Hepatocyte (in vitro differentiated cells): ENCODE results near the gene OR51E1. TPM values are rescaled to one million over a fixed set of nuclear protein-coding genes. Genes with fewer than 3 reads are reported as not detected.

ENCODE experiments used
- DNase-seq: peaks from one replicate; pipeline ENCODE4 v3.0.0-alpha.2; 2016; ENCODE audit warnings: low spot score
- H2AFZ ChIP-seq: fragments of 200-600 bp; sonication (generic); 2 replicates; pipeline ENCODE4 v1.6.0; 2016; ENCODE audit warnings: antibody characterized with exemption, mild to moderate bottlenecking
- H3K27ac ChIP-seq: fragments of 200-600 bp; sonication (generic); 2 replicates; pipeline ENCODE4 v1.5.1; 2016; ENCODE audit warnings: mild to moderate bottlenecking
- H3K27me3 ChIP-seq: fragments of 200-600 bp; sonication (generic); 2 replicates; pipeline ENCODE4 v1.6.1; 2016
- H3K36me3 ChIP-seq: fragments of 200-600 bp; sonication (generic); replicated peaks from 2 replicates; pipeline ENCODE4 v1.5.1; 2016; ENCODE audit warnings: low read depth; ENCODE audit not compliant: insufficient read depth
- H3K4me1 ChIP-seq: fragments of 200-600 bp; sonication (generic); 2 replicates; pipeline ENCODE4 v1.5.1; 2016; ENCODE audit warnings: mild to moderate bottlenecking, moderate library complexity; ENCODE audit not compliant: insufficient read depth
- H3K4me2 ChIP-seq: fragments of 200-600 bp; sonication (generic); 2 replicates; pipeline ENCODE4 v1.6.0; 2016
- H3K4me3 ChIP-seq: fragments of 200-600 bp; sonication (generic); 2 replicates; pipeline ENCODE4 v1.5.1; 2016; ENCODE audit warnings: mild to moderate bottlenecking
- H3K79me2 ChIP-seq: fragments of 200-600 bp; sonication (generic); 2 replicates; pipeline ENCODE4 v1.6.0; 2017; ENCODE audit warnings: mild to moderate bottlenecking
- H3K9me2 ChIP-seq: fragments of 200-600 bp; sonication (generic); replicated peaks from 2 replicates; pipeline ENCODE4 v1.6.0; 2017; ENCODE audit warnings: mild to moderate bottlenecking; ENCODE audit not compliant: insufficient read depth
- H3K9me3 ChIP-seq: fragments of 200-600 bp; sonication (generic); 2 replicates; pipeline ENCODE4 v1.5.1; 2016; ENCODE audit warnings: low read depth, mild to moderate bottlenecking
- H4K20me1 ChIP-seq: fragments of 200-600 bp; sonication (generic); 2 replicates; pipeline ENCODE4 v1.6.0; 2016; ENCODE audit warnings: mild to moderate bottlenecking; ENCODE audit not compliant: insufficient read depth, poor library complexity, severe bottlenecking
- CTCF ChIP-seq: fragments of 200-600 bp; sonication (generic); IDR thresholded peaks from 2 replicates; pipeline ENCODE4 v1.5.1; 2016; ENCODE audit warnings: antibody characterized with exemption, mild to moderate bottlenecking; ENCODE audit not compliant: poor library complexity
- EZH2 ChIP-seq: fragments of 200-600 bp; sonication (generic); IDR thresholded peaks from 2 replicates; pipeline ENCODE4 v1.6.1; 2016; ENCODE audit warnings: antibody characterized with exemption, mild to moderate bottlenecking, borderline replicate concordance
- EZH2phosphoT487 ChIP-seq: fragments of 200-600 bp; sonication (generic); IDR thresholded peaks from one replicate; pipeline ENCODE4 v1.6.1; 2018; ENCODE audit warnings: antibody characterized with exemption, mild to moderate bottlenecking, low read depth, moderate library complexity; ENCODE audit not compliant: unreplicated experiment, severe bottlenecking
- WGBS: methylation state at CpG from one replicate; pipeline ENCODE4 v1.1.6; 2016; ENCODE audit warnings: low lambda C conversion rate; ENCODE audit errors: missing lambda C conversion rate; 5-methylcytosine and 5-hydroxymethylcytosine counted together
- polyA plus RNA-seq: library from polyadenylated mRNA; unstranded; fragments of >200 nt; fragmentation: Nextera tagmentation; extraction: Ambion mirVana; gene quantifications from 2 replicates; pipeline ENCODE4 v1.2.1, GENCODE V29; 2016
- total RNA-seq: library from RNA; depleted of rRNA; stranded (reverse); fragments of >200 nt; gene quantifications from 2 replicates; pipeline ENCODE4 v1.2.3, GENCODE V29; 2014

The OR51E1 gene
- total and polyA plus RNA-seq, 2 experiments from 2014 or later, result 0.92 to 1.3 TPM

DNA sequence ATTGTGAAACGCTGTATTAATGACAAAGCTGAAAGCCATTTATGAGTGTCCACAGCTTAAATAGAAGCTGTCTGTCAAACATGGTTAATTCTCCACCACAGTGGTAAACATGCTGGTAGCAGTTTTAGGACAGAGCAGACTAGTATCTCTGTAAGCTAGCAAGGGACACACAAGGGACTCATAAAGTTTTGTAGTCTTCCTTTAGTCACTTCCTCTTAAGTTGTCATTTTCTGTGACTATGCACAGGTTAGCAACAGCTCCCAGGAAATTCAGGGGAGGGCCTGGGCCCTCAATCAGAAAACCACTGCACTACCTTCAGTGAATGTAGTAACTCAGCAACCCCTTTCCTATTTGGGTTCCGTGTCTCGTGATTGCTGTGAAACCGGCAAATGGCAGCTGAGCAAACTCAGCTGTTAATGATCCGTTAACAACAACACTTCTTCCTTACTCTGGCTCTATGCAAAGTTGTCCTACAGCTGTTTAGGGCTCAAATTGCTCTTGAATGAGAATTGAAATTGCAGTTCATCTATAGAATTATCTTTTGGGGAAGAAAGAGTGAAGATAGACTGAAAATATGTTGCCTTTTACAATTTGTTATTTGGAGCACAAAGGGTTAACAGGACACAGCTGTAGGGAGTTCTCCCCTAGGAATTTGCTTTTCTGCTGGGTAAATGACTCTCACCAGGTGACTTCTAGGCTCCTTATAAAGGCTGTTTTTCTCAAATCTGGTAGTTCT lies 60.4 kb downstream of the OR51E1 start, which contains the start of gene MMP26:
Gene MMP26, plus strand, starts transcription at position 731 of the 736 bp plus-strand sequence.
- Histone ChIP-seq H2AFZ (peak within 1 kb of the TSS; percentile 14), H3K36me3 (no peaks in the 10 kb centered on the region), H3K79me2 (no peaks in the 10 kb centered on the region), H3K9me2 (no peaks in the 10 kb centered on the region), H4K20me1 (no peaks in the 10 kb centered on the region), H3K9me3 (no peaks in the 10 kb centered on the region), H3K4me3 (no peak within 1 kb of the TSS), H3K27ac (no peak within 1 kb of the TSS), H3K4me2 (peak within 1 kb of the TSS; percentile 37), H3K27me3 (no peaks in the 10 kb centered on the region), H3K4me1 (no peaks in the 10 kb centered on the region)
- no peak for DNase-seq
- no peak for TF ChIP-seq CTCF
- TF ChIP-seq EZH2, result no peak
- no peak for TF ChIP-seq EZH2phosphoT487
- 10% methylated on average over 5 of the region's 5 CpGs for WGBS

DNA sequence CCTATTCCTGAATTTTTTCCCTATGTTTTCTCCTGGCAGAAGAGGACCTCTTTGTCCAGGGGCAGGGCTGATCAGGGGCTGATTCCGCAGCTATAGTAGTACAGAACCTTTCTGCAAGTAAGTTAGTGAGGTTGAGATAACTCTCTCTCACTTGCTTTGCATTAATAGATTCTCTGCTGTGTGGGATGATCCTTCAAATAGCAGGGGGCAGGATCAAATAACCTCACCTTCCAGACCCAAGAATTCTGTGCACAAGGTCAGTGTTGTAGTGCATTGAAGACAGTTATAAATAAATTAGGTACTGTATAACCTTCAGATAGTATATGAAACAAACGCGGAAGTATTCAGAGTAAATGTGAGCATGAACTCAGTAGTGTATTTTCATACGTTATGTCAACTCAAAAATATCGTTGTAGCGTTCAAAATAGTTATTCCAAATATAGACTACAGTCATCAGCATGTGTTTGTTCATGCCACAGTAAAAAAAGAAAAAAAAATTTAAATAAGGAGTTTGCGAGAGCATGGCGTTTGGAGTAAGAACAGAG lies 61.1 kb downstream of the OR51E1 start:
- no peaks in the 10 kb centered on the region for H3K79me2 ChIP-seq
- no peaks in the 10 kb centered on the region for H3K9me3 ChIP-seq
- no peak for TF ChIP-seq EZH2phosphoT487
- TF ChIP-seq EZH2, result no peak
- TF ChIP-seq CTCF, result no peak
- peak overlapping the region; percentile 14 for H2AFZ ChIP-seq
- H3K36me3 ChIP-seq, result no peaks in the 10 kb centered on the region
- DNase-seq, result no peak
- 73% methylated on average over 8 of the region's 8 CpGs for whole genome bisulfite sequencing
- no peaks in the 10 kb centered on the region for H3K4me1 ChIP-seq
- no peak overlapping the region for H3K4me2 ChIP-seq
- no peak overlapping the region for H3K27ac ChIP-seq
- H3K27me3 ChIP-seq, result no peaks in the 10 kb centered on the region
- H3K4me3 ChIP-seq, result no peak overlapping the region
- no peaks in the 10 kb centered on the region for H4K20me1 ChIP-seq
- no peaks in the 10 kb centered on the region for H3K9me2 ChIP-seq

Other genes with a start within 250 kb of the OR51E1 start
- gene OR52K2, start 194.7 kb upstream of the OR51E1 start, total RNA-seq, result not detected in 2 replicates
- not detected in 2 replicates for gene OR52K2, start 194.7 kb upstream of the OR51E1 start, polyA plus RNA-seq
- gene OR52K1, start 161.3 kb upstream of the OR51E1 start, total RNA-seq, result 0.04 and 0.07 TPM in 2 replicates
- not detected in 2 replicates for gene OR52K1, start 161.3 kb upstream of the OR51E1 start, polyA plus RNA-seq
- gene OR52M1, start 98.8 kb upstream of the OR51E1 start, total RNA-seq, result 0.27 TPM in 1 of 2 replicates, not detected in the other
- not detected in 2 replicates for gene OR52M1, start 98.8 kb upstream of the OR51E1 start, polyA plus RNA-seq
- not detected in 2 replicates for gene OR52I2, start 62.2 kb upstream of the OR51E1 start, total RNA-seq
- gene OR52I2, start 62.2 kb upstream of the OR51E1 start, polyA plus RNA-seq, result not detected in 2 replicates
- not detected in 2 replicates for gene OR52I1, start 49.9 kb upstream of the OR51E1 start, total RNA-seq
- gene OR52I1, start 49.9 kb upstream of the OR51E1 start, polyA plus RNA-seq, result not detected in 2 replicates
- 16.1 and 19.8 TPM in 2 replicates for gene TRIM68, start 35.8 kb upstream of the OR51E1 start, total RNA-seq
- 5.9 and 8.3 TPM in 2 replicates for gene TRIM68, start 35.8 kb upstream of the OR51E1 start, polyA plus RNA-seq
- not detected in 2 replicates for gene OR51D1, start 6.5 kb upstream of the OR51E1 start, total RNA-seq
- gene OR51D1, start 6.5 kb upstream of the OR51E1 start, polyA plus RNA-seq, result not detected in 2 replicates
- gene OR51E2, start 53.9 kb downstream of the OR51E1 start, total RNA-seq, result 0.28 and 0.30 TPM in 2 replicates
- gene OR51E2, start 53.9 kb downstream of the OR51E1 start, polyA plus RNA-seq, result 0.43 and 0.57 TPM in 2 replicates
- gene MMP26, start 60.8 kb downstream of the OR51E1 start, total RNA-seq, result not detected in 2 replicates
- gene MMP26, start 60.8 kb downstream of the OR51E1 start, polyA plus RNA-seq, result not detected in 2 replicates
- gene OR51F1, start 126.0 kb downstream of the OR51E1 start, total RNA-seq, result not detected in 2 replicates
- not detected in 2 replicates for gene OR51F1, start 126.0 kb downstream of the OR51E1 start, polyA plus RNA-seq
- not detected in 2 replicates for gene OR52R1, start 160.4 kb downstream of the OR51E1 start, total RNA-seq
- not detected in 2 replicates for gene OR52R1, start 160.4 kb downstream of the OR51E1 start, polyA plus RNA-seq
- not detected in 2 replicates for gene OR51F2, start 177.3 kb downstream of the OR51E1 start, total RNA-seq
- not detected in 2 replicates for gene OR51F2, start 177.3 kb downstream of the OR51E1 start, polyA plus RNA-seq
- gene OR51S1, start 205.2 kb downstream of the OR51E1 start, total RNA-seq, result not detected in 2 replicates
- not detected in 2 replicates for gene OR51S1, start 205.2 kb downstream of the OR51E1 start, polyA plus RNA-seq
- gene OR51T1, start 237.9 kb downstream of the OR51E1 start, total RNA-seq, result not detected in 2 replicates
- not detected in 2 replicates for gene OR51T1, start 237.9 kb downstream of the OR51E1 start, polyA plus RNA-seq